Measurements from ENCODE around the gene AOAH.

DNA sequence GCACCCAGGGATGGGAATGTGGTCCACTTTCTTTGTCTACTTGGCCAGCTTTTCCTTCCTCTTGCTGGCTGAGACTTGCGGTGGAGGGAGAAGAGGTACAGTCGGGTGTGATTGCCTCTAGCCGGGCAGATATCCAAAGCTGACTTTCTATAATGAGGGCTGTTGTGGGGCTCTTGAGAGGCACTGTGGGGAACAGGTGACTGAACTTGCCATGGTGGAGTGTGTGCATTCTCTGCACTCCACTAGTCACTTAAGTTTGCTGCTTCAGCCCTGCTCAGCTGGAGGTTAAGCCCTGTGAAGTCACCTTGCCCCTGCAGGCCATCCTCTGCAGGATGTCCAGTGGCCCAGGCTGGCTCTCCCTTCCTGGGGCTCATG is 116.6 kb downstream of the AOAH start:
- TF ChIP-seq TEAD4 (IDR thresholded peaks at IDR 0.05) = no peak
- TF ChIP-seq, protein P1, sequence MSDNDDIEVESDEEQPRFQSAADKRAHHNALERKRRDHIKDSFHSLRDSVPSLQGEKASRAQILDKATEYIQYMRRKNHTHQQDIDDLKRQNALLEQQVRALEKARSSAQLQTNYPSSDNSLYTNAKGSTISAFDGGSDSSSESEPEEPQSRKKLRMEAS (IDR thresholded peaks at IDR 0.05) = no peak
- no peak for TF ChIP-seq YY1 (IDR thresholded peaks at IDR 0.05; ENCODE audit: low read depth)
- TF ChIP-seq FOXM1 (IDR thresholded peaks at IDR 0.05; ENCODE audit: borderline replicate concordance, low read depth) = no peak
- TF ChIP-seq RAD21 (IDR thresholded peaks at IDR 0.05; ENCODE audit: low read depth) = no peak
- no peak for TF ChIP-seq EP300 (IDR thresholded peaks at IDR 0.05; ENCODE audit: borderline replicate concordance)
- no peak for TF ChIP-seq CEBPB (IDR thresholded peaks at IDR 0.05)
- TF ChIP-seq EGR1 (IDR thresholded peaks at IDR 0.05) = no peak
- TF ChIP-seq ZBTB7A (IDR thresholded peaks at IDR 0.05; ENCODE audit: low read depth) = no peak
- TF ChIP-seq TAF1 (IDR thresholded peaks at IDR 0.05; ENCODE audit: low read depth) = no peak
- TF ChIP-seq NFIC (IDR thresholded peaks at IDR 0.05) = no peak
- TF ChIP-seq USF1 (IDR thresholded peaks at IDR 0.05) = no peak
- TF ChIP-seq REST (IDR thresholded peaks at IDR 0.05; ENCODE audit: low read depth) = no peak
- no peak for TF ChIP-seq CREB1 (IDR thresholded peaks at IDR 0.05; ENCODE audit: low read depth)

All from Ishikawa (cell line).